Panc1 (cell line): ENCODE measurements around the gene HSD17B11. TPM values are rescaled to one million over a fixed set of nuclear protein-coding genes. Genes with fewer than 3 reads are reported as not detected.

Experiments used
- ATAC-seq: fragments of 200-7000 bp; cut with Tn5 transposase; 2 replicates; pipeline ENCODE4 v1.9.1; 2020; ENCODE audit warnings: mild to moderate bottlenecking, moderate library complexity
- BruUV-seq: library from RNA; stranded (reverse); fragments of 400-500 nt; replicated peaks from 2 replicates; lab custom pipeline; 2021; lab: Mats Ljungman, UMichigan
- CTCF ChIA-PET: fragments of 300-600 bp; sonication (Branson Sonifier 250); formaldehyde crosslinking; loops from one replicate; lab custom pipeline; 2022; ENCODE audit warnings: antibody characterized with exemption; lab: Charles Lee
- POLR2A ChIA-PET: fragments of 300-600 bp; sonication (Branson Sonifier 250); formaldehyde crosslinking; loops from one replicate; lab custom pipeline; 2022; ENCODE audit warnings: antibody characterized with exemption; lab: Charles Lee
- DNase-seq: peaks from one replicate; pipeline ENCODE4 v3.0.0-alpha.2; 2010; ENCODE audit warnings: low read depth, low spot score
- H3K27ac ChIP-seq: 2 replicates; pipeline ENCODE4 v1.5.1; 2011; ENCODE audit warnings: mild to moderate bottlenecking, low read length, inconsistent platforms
- H3K27me3 ChIP-seq: fragments of 200-500 bp; sonication (Bioruptor generic); 2 replicates; pipeline ENCODE4 v1.6.0; 2014; ENCODE audit warnings: low read length, inconsistent platforms; ENCODE audit not compliant: control insufficient read depth, insufficient read depth
- H3K36me3 ChIP-seq: fragments of 200-500 bp; sonication (Bioruptor generic); 2 replicates; pipeline ENCODE4 v1.5.1; 2014; ENCODE audit warnings: inconsistent platforms, mild to moderate bottlenecking, low read length, moderate library complexity; ENCODE audit not compliant: control insufficient read depth, insufficient read depth
- H3K4me1 ChIP-seq: 2 replicates; pipeline ENCODE4 v1.5.1; 2011; ENCODE audit warnings: inconsistent platforms, mild to moderate bottlenecking, low read length, moderate library complexity; ENCODE audit not compliant: control insufficient read depth, insufficient read depth
- H3K4me3 ChIP-seq, 2 experiments: 2 replicates each; pipeline ENCODE4 v1.5.1; 2011 to 2012; ENCODE audit warnings: low read depth in 2 of 2, low read length in 2 of 2, mild to moderate bottlenecking in 2 of 2, inconsistent platforms in 1 of 2, moderate library complexity in 1 of 2
- H3K9me3 ChIP-seq: fragments of 200-500 bp; sonication (Bioruptor generic); 2 replicates; pipeline ENCODE4 v1.5.1; 2014; ENCODE audit warnings: low read depth, mild to moderate bottlenecking, inconsistent platforms, low read length, moderate library complexity; ENCODE audit not compliant: control insufficient read depth, insufficient read depth
- CTCF ChIP-seq: fragments of 450-650 bp; IDR thresholded peaks from 2 replicates; pipeline ENCODE4 v1.5.1; 2017; ENCODE audit warnings: mild to moderate bottlenecking
- POLR2AphosphoS5 ChIP-seq: IDR thresholded peaks from 2 replicates; pipeline ENCODE4 v1.6.1; 2012; ENCODE audit warnings: mild to moderate bottlenecking, low read depth, low read length, moderate library complexity
- REST ChIP-seq, 2 experiments: IDR thresholded peaks; 2 replicates each; pipeline ENCODE4 v1.6.1; 2011 to 2012; ENCODE audit warnings: low read depth in 2 of 2, control low read depth in 1 of 2, low read length in 1 of 2, mild to moderate bottlenecking in 1 of 2, moderate library complexity in 1 of 2; ENCODE audit not compliant: insufficient read depth in 1 of 2
- SIN3A ChIP-seq: IDR thresholded peaks from 2 replicates; pipeline ENCODE4 v1.6.1; 2012; ENCODE audit warnings: low read depth, mild to moderate bottlenecking, low read length, moderate library complexity, borderline replicate concordance; ENCODE audit not compliant: insufficient read depth
- TCF7L2 ChIP-seq: IDR thresholded peaks from 2 replicates; pipeline ENCODE4 v1.6.1; 2011; ENCODE audit warnings: mild to moderate bottlenecking, low read depth, low read length, inconsistent platforms
- in situ Hi-C: cut with HindIII; loops from 2 replicates; pipeline ENCODE4 v1.10.0; 2016; ENCODE audit warnings: low sequenced_read_pairs, low pct_unique_long_range_greater_than_20kb
- intact Hi-C: fragments of 100-400 bp; cut with micrococcal nuclease; formaldehyde crosslinking; loops from one replicate; pipeline ENCODE4 v1.10.0; 2022; ENCODE audit not compliant: unreplicated experiment
- microRNA-seq: library from miRNA; unstranded; fragments of <30 nt; microRNA quantifications from one replicate; pipeline ENCODE4 v1.1.0, GENCODE V29; 2020; ENCODE audit not compliant: unreplicated experiment
- total RNA-seq: library from RNA; stranded (reverse); gene quantifications from one replicate; pipeline ENCODE4 v1.2.1, GENCODE V29; 2021; ENCODE audit not compliant: unreplicated experiment

The HSD17B11 gene
- total RNA-seq, 1 experiment from 2014 or later, result 34.9 TPM

- ATAC-seq, result no peak
- Histone ChIP-seq H3K36me3 (no peaks in the 10 kb centered on the region), H3K4me3 (no peak overlapping the region), H3K4me1 (no peaks in the 10 kb centered on the region), H3K27ac (no peak overlapping the region), H3K9me3 (no peaks in the 10 kb centered on the region), H3K27me3 (no peaks in the 10 kb centered on the region)
- BruUV-seq, result no TSS peak
- in situ Hi-C loops, result no loop called here
- DNase-seq, result no peak
- POLR2A ChIA-PET, result no interaction called here
- CTCF ChIA-PET, result no interaction called here
- TF ChIP-seq SIN3A, result no peak
- TF ChIP-seq TCF7L2, result no peak
- TF ChIP-seq CTCF, result no peak
- no peak for TF ChIP-seq POLR2AphosphoS5
- no peak for TF ChIP-seq REST (IDR thresholded peaks at IDR 0.05; ENCODE audit: insufficient read depth in 1 of 2, low read depth in 2 of 2, low read length in 1 of 2)
- intact Hi-C loops, result no loop called here
Observed at GRCh38 chr4:87286970-87287369, 104.0 kb downstream of the HSD17B11 start.

Small RNA genes within 50 kb of the gene (microRNA-seq; reads per million reads assigned to microRNA genes)
- gene MIR5705, result not detected

Other genes starting within 250 kb of the HSD17B11 start
- 9.0 TPM for gene KLHL8, start 170.6 kb downstream of the HSD17B11 start, total RNA-seq
- gene HSD17B13, start 68.3 kb downstream of the HSD17B11 start, total RNA-seq, result 0.13 TPM
- 21.7 TPM for gene NUDT9, start 31.4 kb upstream of the HSD17B11 start, total RNA-seq
- gene SPARCL1, start 138.2 kb upstream of the HSD17B11 start, total RNA-seq, result 0.57 TPM
- not detected for gene DSPP, start 217.3 kb upstream of the HSD17B11 start, total RNA-seq